Measurements from ENCODE around the gene GNL2.
A peak's percentile ranks its signal among the peaks of the same experiment; 100 is the strongest.
"Not testable (repeated sequence)": the region's sequence is repeated elsewhere in the genome, so short reads cannot be mapped to it uniquely, and the experiment has no call there.

Gene GNL2

DNA sequence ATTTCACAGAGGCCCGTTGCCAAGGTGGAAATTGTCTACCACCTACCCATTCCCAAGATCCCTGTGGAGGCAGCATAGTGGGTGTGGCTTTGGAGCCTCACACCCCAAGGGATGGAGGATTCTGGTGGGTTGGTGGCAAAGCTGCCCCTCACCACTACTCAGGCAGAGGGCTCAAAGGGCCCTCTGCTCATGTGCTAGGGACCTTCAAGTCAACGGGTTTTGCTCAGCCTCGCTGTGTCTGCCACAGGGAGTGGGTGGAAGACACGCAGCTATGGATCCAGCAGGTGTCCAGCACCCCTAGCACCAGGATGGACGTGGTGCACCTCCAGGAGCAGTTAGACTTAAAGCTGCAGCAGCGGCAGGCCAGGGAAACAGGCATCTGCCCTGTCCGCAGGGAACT is 36.7 kb downstream of the GNL2 start:
- DNase-seq: no peak

DNA sequence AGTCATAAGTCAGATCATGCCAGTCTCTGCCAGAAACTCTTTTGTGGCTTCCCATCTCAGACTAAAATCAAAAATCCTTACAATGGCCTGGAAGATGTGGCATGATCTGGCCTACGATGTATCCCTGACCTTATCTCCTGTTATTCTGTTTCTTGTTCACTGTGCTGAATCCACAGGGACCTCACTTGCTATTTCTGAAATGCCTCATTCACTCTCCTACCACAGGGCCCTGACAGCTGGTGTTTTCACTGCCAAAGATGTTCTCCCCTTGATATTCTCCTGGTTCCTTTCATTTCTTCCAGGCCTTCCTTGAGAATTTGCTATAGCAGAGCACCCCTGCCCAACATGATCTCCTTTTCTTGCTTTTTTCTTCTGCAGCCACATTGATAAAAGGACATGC is 37.3 kb downstream of the GNL2 start:
- DNase-seq: no peak

DNA sequence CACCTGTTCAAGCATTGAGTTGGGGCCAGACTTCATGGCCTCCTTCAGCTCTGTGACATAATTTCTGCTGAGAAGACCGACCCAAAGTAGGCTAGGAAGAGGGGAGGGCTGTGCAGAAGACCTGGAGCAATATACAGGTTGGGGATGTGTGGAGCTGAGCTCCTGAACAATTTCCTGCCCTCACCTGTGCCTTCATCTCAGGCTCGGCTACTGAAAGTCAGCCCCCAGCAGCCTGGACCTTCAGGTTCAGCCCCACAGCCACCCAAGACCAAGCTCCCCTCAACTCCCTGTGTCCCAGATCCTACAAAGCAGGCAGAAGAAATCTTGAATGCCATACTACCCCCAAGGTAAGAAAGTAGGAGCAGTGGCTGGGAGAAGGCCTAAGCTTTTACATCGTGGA is 38.3 kb downstream of the GNL2 start:
- no peak for DNase-seq

GRCh38 chr1:37556712-37557196 is 39.0 kb downstream of the GNL2 start, which contains the start of gene DNALI1:
TSS of gene DNALI1 (plus strand) at chr1:37556940. CDS start at chr1:37556995, 55 bp downstream.
- DNase-seq: peak; percentile 13

DNA sequence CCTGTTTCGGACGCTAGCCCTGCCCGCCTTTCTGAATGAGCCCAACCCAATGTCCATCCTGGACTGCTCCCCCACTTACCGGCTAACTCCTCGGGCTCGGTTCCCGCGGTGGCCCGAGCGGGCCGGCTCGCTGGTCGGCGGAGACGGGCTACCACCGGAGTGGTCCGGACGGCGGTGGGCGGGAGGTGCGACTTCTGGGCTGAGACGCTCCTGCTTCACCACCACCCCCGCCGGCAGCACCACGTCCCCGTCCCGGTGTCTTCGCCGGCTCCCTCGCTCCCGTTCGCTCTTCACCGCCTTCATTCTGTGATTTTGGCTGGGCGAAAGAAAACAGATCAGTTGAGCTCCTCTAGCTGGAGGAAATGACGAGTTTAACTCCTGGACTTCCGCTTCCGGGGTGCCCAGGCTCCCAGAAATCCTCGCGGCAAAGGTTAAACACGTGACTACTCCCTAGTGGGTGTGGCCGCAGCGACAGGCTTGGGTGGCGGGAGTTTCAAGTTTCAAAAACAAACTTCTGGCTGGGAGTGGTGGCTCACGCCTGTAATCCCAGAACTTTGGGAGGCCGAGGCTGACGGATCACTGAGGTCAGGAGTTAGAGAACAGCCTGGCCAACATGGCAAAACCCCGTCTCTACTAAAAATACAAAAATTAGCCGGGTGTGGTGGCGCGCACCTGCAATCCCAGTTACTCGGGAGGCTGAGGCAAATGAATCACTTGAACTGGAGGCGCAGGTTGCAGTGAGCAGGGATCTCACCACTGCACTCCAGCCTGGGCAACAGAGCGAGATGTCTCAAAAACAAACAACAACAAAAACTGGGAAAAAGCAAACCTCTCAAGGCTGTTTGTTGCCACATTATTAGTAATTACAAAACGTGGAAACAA is 41.6 kb downstream of the GNL2 start, which contains the start of gene SNIP1:
Gene SNIP1 (minus strand): TSS at position 367 of the 882 bp plus-strand sequence. CDS start 64 bp downstream, at position 303.
- peak; percentile 66 for DNase-seq

DNA sequence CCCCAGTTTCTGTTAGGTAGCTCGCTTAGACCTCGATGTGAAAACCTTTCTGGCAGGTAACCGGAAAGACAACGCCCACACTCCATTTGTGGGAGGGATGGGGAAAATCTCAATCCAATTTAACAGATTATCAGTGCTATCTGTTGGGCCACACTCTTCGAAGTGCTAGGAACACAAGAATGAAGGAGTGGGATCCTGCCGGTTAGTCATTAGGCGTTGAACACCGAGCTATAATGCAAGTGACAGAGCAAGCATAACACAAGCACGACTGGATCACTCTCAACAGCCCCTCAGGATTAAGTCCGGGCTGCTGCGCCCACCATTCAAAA is 42.2 kb downstream of the GNL2 start:
- no peak for DNase-seq

DNA sequence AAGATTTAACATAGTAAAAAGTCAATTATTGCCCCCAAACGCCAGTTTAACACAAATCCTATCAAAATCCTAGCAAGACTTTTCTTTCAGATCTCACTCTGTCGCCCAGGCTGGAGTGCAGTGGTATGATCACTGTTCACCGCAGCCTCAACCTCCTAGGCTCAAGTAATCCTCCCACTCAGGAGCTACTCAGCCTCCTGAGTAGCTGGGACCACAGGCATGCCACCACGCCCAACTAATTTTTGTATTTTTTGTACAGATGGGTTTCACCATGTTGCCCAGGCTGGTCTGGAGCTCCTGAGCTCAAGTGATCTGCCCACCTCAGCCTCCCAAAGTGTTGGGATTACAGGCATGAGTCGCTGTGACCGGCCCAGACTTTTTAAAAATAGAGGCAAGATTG is 46.4 kb downstream of the GNL2 start:
- DNase-seq: no peak

DNA sequence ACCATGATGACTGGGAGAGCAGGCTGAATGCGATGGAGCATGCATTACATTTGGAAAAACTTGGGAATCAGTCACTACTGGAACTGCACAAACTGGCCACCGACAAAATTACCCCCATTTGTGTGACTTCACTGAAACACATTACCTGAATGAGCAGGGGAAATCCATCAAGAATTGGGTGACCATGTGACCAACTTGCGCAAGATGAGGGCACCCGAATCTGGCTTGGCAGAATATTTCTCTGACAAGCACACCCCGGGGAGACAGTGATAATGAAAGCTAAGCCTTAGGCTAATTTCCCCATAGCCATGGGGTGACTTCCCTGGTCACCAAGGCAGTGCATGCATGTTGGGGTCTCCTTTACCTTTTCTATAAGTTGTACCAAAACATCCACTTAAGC is 50.7 kb downstream of the GNL2 start:
- no peak for DNase-seq

DNA sequence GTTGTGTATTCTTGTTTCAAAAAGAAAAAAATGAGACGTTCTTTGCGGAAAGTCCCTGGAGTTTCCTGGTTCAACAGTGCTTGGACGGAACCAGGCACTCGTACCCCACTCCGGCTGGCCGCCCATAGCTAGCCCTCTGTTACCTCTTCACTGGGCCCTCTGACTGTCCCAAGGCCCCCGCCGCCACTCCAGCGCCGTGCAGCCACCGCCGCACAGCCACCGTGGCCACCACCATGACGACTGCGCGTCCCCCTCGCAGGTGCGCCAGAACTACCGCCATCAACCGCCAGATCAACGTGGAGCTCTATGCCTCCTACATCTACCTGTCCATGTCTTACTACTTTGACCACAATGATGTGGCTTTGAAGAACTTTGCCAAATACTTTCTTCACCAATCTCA is 51.2 kb downstream of the GNL2 start:
- DNase-seq: no peak

DNA sequence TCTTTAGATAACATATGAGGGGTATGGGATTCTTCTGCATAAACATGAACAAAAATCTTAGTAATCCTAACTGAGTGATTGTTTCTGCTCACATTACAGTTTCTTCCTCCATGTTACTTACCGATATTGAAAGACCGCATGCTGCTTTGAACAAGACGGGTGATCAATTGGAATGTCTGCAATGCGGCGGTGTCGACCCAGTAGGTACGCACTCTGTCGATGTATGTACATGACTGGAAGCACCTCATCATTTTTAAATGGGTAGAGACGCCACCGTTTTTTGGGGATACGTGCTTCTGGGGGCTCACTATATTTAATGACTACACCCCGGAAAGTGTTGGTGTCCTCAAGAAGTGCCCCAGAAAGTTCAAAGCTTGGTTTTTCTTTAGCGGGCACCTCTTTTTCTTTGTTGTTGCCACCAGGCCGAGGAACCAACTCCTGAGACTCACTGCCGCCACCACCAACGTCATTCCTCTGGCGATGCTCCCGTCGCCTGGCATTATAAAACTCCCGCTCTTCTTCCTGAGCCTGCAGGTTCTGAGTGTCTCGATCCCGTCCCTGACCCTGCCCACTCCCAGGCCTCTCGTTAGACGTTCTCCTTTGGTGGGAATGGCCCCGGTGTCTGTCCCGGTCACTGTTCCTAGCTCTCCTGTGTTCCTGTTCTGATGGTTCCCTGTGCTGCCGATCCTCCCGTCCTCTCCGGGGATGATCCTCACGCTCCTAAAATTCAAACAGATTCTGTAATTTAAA is 55.5 kb downstream of the GNL2 start:
- no peak for DNase-seq

- DNase-seq: not testable (repeated sequence)
Observed at GRCh38 chr1:37539154-37539553, 56.6 kb downstream of the GNL2 start.

- DNase-seq: no peak
Observed at GRCh38 chr1:37537378-37537777, 58.4 kb downstream of the GNL2 start.

GRCh38 chr1:37533317-37534093 is 62.2 kb downstream of the GNL2 start:
- no peak for DNase-seq

- DNase-seq: not testable (repeated sequence)
Observed at GRCh38 chr1:37532418-37533156, 63.1 kb downstream of the GNL2 start.

GRCh38 chr1:37529888-37530287 is 65.8 kb downstream of the GNL2 start:
- not testable (repeated sequence) for DNase-seq

- DNase-seq: no peak
Observed at GRCh38 chr1:37519613-37520012, 76.1 kb downstream of the GNL2 start.

DNA sequence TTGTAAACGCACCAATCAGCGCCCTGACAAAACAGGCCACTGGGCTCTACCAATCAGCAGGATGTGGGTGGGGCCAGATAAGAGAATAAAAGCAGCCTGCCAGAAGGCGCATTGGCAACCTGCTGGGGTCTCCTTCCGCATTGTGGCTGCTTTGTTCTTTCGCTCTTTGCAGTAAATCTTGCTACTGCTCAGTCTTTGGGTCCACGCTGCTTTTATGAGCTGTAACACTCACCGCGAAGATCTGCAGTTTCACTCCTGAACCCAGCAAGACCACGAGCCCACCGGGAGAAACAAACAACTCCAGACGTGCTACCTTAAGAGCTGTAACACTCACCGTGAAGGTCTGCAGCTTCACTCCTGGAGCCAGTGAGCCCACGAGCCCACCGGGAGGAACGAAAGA is 76.8 kb downstream of the GNL2 start:
- DNase-seq: not testable (repeated sequence)

DNA sequence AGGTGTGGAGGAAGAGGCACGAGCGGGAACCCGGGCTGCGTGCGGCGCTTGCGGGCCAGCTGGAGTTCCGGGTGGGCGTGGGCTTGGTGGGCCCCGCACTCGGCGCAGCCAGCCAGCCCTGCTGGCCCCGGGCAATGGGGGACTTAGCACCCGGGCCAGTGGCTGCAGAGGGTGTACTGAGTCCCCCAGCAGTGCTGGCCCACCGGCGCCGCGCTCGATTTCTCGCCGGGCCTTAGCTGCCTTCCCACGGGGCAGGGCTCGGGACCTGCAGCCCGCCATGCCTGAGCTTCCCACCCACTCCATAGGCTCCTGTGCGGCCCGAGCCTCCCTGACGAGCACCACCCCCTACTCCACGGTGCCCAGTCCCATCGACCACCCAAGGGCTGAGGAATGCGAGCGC is 77.5 kb downstream of the GNL2 start:
- DNase-seq: not testable (repeated sequence)

DNA sequence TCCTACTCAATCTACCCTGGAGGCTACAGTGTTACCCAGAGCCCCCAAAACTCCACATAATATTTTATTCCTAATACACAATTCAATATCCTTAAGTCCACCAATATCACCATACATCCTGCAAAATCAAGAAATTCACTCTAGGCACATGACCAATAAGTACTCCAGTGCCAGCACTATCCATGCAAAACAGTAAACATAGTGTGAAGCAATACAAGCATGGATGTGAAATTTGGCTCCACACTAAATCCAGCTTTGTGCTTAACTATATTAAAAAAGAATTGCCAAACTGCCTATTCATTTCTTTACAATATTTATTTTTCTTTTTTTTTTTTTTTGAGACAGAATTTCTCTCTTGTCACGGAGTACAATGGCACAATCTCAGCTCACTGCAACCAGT is 78.2 kb downstream of the GNL2 start:
- DNase-seq: no peak

Data from NCI-H187 treated with DMSO at 0.1 percent for 48 hours (cell line).